ENCODE results near the gene TBC1D14. TPM values are rescaled to one million over a fixed set of nuclear protein-coding genes. Genes with fewer than 3 reads are reported as not detected.

TBC1D14 gene
- total RNA-seq, 1 experiment from 2014 or later = 50.2 TPM

DNA sequence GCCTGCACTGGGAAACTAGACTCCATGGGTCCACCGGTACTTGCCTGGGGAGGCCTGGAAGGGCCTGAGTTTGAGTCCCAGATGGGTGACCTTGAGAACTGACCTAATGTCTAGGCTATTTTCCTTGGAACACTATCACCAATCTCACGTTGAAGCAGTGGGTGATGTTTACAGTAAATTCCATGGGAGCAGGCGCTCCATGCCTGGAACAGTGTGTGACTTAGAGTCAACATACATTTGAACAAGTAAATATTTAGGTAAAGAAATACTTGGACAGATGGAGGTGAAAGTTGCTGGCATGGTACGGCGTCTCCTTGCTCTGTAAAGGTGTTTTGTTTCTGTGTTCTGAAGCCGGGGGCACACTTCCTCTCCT, 47.5 kb downstream of the TBC1D14 start:
- no peak overlapping the region for H4K5ac ChIP-seq (ENCODE audit: insufficient read length, low read depth, low read length)
- no peak overlapping the region for H3T11ph ChIP-seq (ENCODE audit: low read length)
- H3K27ac ChIP-seq (ENCODE audit: insufficient read length, low read depth, low read length) = no peak overlapping the region
- no peak overlapping the region for H3K14ac ChIP-seq (ENCODE audit: insufficient read depth, low read length)
- H4K8ac ChIP-seq (replicated peaks; ENCODE audit: insufficient read length, low read depth, low read length) = no peak overlapping the region
- H2BK15ac ChIP-seq (ENCODE audit: low read depth, low read length) = no peak overlapping the region
- no peaks in the 10 kb centered on the region for H3K9me3 ChIP-seq (ENCODE audit: control insufficient read depth, low read depth, low read length)
- Mint-ChIP-seq H3K36me3 (ENCODE audit: insufficient read depth in 1 of 3, low read depth in 3 of 3) (no peaks in the 10 kb centered on the region), H3K9me3 (no peaks in the 10 kb centered on the region), H3K4me1 (peaks cover 63 to 76% of the 10 kb centered on the region in 2 experiments), H3K4me3 (no peak overlapping the region), H3K27ac (peak overlapping the region in 2 of 3 experiments; percentile 49 to 92; a peak in 3 of 7 replicates), H3K27me3 (ENCODE audit: low read depth) (no peaks in the 10 kb centered on the region; the same call in 1 of the 2 replicates)
- H3K79me2 ChIP-seq (ENCODE audit: insufficient read depth, low read length) = no peaks in the 10 kb centered on the region; the same call in 1 of the 2 replicates
- no peak overlapping the region for H3K4me2 ChIP-seq (ENCODE audit: insufficient read depth, insufficient read length, low read length)
- no peak overlapping the region for H2AFZ ChIP-seq (ENCODE audit: low read length)
- no peak overlapping the region for H4K91ac ChIP-seq (ENCODE audit: insufficient read length, low read depth, low read length)
- no peaks in the 10 kb centered on the region for H3K23me2 ChIP-seq (ENCODE audit: insufficient read length, low read depth, low read length, poor library complexity, severe bottlenecking)
- H2BK20ac ChIP-seq (ENCODE audit: low read depth, low read length, poor library complexity, severe bottlenecking) = no peak overlapping the region
- H3K23ac ChIP-seq (ENCODE audit: insufficient read length, low read depth, low read length) = no peak overlapping the region
- DNase-seq = no peak
- no peak overlapping the region for H3K9ac ChIP-seq (ENCODE audit: extremely low read depth, insufficient read length, low read length)
- no peak overlapping the region for H3K18ac ChIP-seq (ENCODE audit: insufficient read length, low read depth, low read length)
- no peak overlapping the region for H3K4ac ChIP-seq (ENCODE audit: low read depth, low read length)
- TF ChIP-seq, protein P1, sequence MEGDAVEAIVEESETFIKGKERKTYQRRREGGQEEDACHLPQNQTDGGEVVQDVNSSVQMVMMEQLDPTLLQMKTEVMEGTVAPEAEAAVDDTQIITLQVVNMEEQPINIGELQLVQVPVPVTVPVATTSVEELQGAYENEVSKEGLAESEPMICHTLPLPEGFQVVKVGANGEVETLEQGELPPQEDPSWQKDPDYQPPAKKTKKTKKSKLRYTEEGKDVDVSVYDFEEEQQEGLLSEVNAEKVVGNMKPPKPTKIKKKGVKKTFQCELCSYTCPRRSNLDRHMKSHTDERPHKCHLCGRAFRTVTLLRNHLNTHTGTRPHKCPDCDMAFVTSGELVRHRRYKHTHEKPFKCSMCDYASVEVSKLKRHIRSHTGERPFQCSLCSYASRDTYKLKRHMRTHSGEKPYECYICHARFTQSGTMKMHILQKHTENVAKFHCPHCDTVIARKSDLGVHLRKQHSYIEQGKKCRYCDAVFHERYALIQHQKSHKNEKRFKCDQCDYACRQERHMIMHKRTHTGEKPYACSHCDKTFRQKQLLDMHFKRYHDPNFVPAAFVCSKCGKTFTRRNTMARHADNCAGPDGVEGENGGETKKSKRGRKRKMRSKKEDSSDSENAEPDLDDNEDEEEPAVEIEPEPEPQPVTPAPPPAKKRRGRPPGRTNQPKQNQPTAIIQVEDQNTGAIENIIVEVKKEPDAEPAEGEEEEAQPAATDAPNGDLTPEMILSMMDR (conservative IDR thresholded peaks at IDR 0.05) = no peak
- no peak overlapping the region for H2BK12ac ChIP-seq (ENCODE audit: insufficient read length, low read depth, low read length)
- no peak overlapping the region for H3K56ac ChIP-seq (ENCODE audit: insufficient read length, low read depth, low read length)
- H3K27me3 ChIP-seq (ENCODE audit: insufficient read depth, low read length) = no peaks in the 10 kb centered on the region
- H4K20me1 ChIP-seq (ENCODE audit: control insufficient read depth, insufficient read depth, insufficient read length) = no peaks in the 10 kb centered on the region
- no peak overlapping the region for H2BK120ac ChIP-seq (ENCODE audit: low read depth, low read length, poor library complexity, severe bottlenecking)
- no peak overlapping the region for H2AK5ac ChIP-seq (ENCODE audit: insufficient read length, low read length)
- peaks cover 4% of the 10 kb centered on the region; the same call in 1 of the 2 replicates for H3K4me1 ChIP-seq (ENCODE audit: insufficient read depth, low read length)
- H2BK5ac ChIP-seq (ENCODE audit: insufficient read length, low read length) = no peak overlapping the region
- no CpG with 5 or more reads among the region's 6 CpGs for WGBS (ENCODE audit: extremely low coverage, insufficient read length, low lambda C conversion rate)
- H3K79me1 ChIP-seq (ENCODE audit: insufficient read depth, low read depth, low read length, poor library complexity, severe bottlenecking) = no peaks in the 10 kb centered on the region
